RPMI7951 (cell line): Measurements from ENCODE around the gene PRM1. TPM values are rescaled to one million over a fixed set of nuclear protein-coding genes. Genes with fewer than 3 reads are reported as not detected.
A peak's percentile ranks its signal among the peaks of the same experiment; 100 is the strongest.

Source experiments
- DNase-seq: peaks from one replicate; pipeline ENCODE4 v3.0.0-alpha.2; 2012; ENCODE audit warnings: low read depth
- total RNA-seq: library from RNA; depleted of rRNA; stranded (reverse); fragments of >200 nt; shearing (Covaris generic); gene quantifications from 2 replicates; pipeline ENCODE4 v1.2.3, GENCODE V29; 2014

Gene PRM1
- total RNA-seq, 1 experiment from 2014 or later: not detected

DNA sequence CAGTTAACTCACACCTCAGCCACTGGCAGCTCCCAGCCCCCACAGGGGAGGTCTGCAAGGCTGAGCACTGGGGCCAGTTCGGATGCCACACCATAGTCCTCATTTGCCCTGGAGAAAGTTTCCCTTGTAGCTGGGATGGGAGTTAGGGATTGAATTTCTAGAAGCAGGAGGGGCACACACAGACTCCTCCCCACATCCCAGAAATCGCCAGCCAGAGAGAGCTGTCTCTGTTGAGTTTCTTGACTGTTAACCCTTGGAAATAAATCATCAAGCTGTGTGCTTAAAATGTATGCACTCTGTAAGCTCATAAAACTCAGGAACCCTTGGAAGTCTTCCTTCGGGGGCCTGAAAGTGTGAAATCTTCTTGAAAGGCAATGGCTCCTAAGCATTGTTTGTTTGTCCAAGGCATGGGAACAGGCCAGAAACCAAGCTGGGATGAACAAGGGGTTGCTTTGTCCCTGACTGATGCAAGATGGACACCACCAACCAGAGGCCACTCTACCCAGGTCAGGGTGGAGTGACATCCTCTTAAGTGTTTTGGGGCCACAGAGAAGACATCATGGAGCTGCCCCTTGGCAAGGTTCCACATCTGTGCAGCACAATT, 7.3 kb downstream of the PRM1 start:
- DNase-seq: peak; percentile 45

DNA sequence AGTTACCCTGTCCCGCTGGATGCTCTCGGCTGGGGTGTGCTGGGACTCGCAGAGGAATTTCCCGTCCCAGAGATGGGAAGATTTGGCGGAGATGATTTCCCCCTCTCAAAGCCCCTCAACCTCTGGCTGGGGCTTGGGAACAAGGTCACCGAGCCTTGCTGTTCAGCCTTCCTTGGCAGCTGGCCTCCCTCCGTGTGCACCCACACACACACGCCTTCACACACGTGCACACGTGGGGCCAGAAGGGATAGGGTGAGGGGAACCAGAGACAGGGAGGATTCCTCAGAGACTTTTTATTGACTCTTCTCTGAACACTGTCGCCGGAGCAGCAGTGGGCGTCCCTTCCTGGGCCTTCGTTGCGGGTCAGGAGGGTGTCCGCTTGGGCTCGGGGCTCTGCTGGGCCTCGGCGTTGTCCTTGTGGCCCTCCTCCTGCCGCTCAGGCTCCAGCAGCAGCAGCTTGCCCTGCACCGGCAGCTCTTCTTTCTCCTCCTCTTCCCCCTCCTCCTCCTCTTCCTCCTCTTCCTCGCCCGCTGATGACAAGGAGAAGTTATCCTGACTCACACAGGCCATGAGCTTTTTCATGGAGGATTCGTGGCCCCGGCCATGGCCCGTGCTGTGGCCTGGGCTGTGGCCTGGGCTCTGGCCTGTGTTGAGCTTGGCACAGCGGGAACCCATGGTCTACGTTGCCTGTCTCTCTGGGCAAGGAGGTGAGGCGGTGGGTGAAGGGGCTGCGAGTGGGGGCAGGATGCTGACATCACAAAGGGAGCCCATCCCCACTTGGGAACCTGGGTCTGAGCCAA, 8.0 kb downstream of the PRM1 start, which contains the start of gene PRM3:
TSS of gene PRM3 (minus strand) at position 709 of the 800 bp plus-strand sequence. CDS start at position 675, 34 bp downstream.
- no peak for DNase-seq

DNA sequence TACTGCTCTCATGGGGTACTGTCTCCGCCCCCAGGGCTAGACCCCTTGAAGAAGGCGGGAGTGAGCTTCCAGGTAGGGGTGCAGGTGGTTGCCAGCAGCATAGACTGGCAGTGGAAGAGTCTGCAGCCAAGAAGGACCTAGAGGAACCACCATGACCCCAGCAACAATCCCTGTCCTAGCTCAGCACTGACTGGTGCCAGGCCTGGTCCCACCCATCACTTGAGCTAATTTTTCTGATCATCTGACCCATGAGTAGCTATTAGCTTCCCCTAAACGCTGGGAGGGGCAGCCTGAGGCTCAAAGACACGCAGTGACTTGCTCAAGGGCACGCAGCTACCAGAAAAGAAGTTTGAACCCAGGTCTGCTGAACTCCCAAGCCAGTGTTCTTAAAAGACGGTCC, 8.6 kb downstream of the PRM1 start:
- DNase-seq: no peak

DNA sequence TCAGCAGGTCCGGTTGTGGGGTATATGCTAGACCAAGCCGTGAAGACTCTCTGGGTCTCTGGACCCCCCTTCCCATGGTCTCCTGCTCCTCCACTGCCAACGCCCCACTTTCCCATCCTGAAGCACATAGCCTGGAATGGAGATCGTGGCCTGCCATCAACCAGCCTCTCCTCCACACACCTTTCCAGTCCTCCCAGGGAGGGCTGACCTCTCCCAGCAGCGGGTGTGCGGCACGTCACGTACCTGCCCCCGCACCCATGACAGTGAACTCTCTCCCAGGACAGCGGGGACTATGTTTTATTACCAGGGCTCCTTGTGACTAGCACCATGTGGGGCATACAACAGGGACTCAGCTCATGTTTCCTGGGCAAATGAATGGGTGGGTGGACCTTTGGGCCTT, 9.5 kb downstream of the PRM1 start:
- no peak for DNase-seq

DNA sequence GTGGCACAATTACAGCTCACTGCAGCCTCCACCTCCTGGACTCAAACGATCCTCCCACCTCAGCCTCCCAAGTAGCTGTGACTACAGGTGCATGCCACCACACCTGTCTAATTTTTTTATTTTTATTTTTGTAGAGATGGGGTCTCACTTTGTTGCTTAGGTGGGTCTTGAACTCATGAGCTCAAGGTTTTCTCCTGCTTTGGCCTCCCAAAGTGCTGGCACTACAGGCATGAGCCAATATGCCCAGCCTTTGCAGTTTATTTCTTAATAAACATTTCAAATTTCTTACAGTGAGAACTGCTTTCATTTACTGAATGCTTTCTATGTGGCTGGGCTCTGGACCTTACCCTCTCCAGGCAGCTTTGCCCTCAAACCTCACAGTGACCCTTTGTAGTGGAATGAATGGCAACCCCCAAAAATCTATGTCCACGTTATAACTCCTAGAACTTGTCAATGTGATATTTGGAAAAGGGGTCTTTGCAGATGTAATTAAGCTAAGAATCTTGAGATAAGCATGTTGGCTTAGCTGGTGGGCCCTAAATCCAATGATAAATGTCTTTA, 10.4 kb downstream of the PRM1 start:
- DNase-seq: no peak

DNA sequence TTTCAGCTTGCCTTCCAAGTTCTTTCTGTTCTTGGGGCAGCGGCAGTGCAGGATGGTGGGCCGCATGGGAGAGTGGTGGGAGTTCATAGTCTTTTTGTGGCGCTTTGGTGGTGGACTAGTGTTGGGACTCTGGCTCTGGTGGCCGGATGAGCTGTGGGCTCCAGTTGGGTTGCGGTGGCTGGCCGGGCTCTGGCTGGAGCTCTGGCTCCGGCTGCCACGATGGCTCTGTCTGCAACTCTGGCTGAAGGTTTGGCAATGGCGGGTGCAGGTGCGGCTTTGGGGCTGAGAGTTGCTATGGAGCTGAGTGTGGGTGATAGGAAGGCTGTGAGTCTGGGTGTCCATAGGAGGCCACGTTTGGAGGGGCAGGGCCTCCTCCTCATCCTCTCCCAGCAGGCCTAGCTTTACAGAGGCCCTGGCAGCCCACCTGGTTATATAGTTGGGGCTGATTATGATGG, 12.2 kb downstream of the PRM1 start, which contains the start of gene TNP2:
TSS of gene TNP2 (minus strand) at position 405 of the 455 bp plus-strand sequence. CDS start at position 342, 63 bp downstream.
- no peak for DNase-seq

DNA sequence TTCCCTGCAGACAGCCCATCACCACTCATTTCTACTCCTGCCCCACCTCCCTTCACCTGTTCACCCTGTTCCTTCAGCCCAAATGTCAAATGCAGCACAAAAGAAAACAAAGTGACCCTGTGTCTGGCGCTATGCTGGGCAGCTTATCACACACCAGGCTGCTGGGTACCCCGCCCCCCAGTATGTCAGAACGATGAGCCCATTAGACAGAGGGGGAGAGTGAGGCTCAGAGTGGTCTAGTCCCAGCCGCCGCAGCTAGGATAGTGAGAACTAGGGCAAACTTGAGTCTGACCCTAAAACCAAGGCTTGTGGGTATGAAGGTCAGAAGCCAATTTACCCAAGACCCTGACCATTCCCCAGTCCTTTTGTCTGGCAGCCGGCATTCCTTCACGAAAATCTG, 16.0 kb downstream of the PRM1 start:
- no peak for DNase-seq

DNA sequence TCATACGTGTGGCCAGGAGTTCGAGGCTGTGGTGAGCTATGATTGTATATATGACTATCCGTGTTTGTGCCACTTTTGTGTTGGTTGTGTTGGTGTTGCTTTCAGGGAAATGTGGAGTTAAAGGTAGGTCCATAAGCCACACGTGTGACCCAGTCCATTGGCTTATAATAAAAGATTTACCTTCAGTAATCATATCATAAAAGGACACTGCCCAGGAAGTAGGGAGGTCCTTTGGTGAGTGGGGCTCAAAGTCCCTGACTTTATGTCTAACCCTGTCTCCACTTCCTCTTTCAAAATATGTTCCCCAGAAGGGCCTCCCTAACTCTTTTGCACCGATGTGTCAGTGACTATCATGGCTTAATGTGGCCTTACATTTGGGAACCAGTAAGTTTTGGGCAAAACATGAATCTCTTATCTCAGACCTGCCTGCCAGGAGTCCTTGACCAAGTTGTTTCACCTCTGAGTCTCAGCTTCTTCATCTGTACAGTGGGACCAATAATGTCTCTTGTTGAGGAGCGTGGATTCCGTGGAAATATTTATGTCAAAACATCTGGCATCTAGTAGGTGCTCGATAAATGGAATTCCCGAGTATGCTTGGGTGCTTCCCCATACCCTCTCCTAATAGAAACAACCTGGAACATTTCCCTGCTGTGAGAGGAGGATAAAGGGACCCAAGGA, 16.8 kb downstream of the PRM1 start:
- no peak for DNase-seq

DNA sequence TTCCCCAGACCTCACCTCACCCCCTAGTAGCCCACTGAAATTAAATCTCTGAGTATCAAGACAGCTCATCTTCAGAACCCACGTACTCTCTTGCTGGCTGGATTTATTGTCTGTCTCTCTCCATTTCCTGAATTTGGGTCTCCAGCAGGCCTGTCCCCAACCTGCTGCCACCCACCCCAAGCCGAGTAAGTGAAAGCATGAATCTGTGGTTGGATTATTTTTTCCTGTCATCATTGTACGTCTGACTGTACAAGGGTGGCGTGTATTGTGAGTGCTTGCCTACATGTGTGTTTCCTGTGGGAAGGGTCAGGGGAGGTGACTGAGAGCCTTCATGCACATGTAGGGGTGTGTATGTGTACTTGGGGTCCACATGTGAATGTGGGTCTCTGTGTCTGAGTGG, 17.4 kb downstream of the PRM1 start:
- no peak for DNase-seq

DNA sequence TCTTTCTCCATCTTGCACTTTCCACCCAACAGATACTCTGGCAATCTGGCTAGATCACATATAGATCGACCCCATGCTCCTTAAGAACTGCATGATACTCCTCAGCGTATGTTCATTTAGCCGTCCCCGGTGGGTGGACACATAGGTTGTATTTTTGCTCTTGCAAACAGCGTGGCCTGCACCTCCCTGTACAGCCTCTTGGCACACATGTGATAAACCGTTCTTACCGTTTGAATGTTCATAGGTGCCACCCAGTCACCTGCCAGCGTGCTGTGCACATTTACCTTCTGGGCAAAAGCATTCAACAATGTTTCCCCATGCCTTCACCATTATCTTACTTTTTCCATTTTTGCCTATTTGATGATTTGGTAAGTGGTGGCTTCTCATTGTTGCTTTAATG, 18.2 kb downstream of the PRM1 start:
- DNase-seq: no peak

DNA sequence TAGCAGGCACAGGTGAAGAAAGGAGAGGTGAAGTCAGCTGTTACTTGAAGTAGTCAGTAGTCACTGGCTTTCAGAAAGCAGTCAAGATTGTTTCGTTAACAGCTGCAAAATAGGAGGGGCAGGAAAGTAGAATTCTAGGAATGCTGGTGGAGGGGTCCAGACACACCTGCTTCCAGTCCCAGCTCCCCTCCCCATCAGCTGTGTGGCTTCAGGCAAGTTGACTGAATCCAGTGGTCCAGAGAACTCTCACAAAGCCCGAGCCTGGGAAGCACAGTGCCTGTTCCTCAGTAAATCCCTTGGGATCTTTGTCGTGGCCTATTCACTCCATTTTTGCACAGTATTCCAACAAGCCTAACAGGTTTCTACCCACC, 20.5 kb downstream of the PRM1 start:
- no peak for DNase-seq

DNA sequence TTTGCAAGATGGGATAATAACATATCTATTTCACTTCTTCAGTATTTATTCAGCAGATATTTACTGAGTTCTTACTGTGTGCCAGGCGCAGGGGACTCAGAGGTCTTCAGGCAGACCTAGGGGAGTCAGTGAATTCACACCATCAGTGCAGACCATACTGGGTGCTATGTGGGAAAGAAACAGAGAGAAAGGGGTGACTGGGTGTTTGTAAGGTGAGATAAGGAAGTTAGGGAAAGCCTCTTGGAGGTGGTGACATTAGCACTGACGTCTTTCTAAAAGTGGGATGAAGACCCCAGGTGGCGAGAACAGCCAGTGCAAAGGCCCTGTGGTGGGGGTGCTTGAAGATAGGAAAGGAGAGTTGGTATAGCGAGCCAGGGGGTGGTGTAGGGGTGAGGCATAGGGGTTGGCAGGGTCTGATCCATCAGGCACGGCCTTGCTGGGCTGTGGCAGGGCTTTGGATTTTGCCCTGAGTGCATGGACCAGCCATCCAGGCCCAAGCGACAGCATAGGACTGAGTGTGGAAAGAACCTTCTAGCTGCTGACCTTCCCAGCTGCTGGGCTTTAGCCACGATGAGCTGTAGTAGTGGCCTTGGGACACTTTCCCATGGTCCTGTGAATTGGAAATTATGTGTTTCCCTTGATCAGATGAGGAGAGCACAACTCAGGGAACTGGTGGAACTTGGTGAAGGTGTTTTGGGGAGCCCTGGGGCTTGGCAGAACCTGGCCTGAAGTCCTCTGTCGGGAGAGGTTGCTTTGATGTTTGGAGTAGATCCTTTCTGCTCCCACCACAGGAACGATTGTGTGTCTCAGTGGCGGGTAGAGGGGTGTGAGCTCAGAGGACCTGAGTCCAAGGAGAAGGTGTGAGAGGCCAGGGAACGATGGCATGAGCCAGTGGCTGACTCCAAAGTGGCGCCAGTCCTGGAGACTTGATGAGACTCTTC, 21.2 kb downstream of the PRM1 start:
- no peak for DNase-seq

DNA sequence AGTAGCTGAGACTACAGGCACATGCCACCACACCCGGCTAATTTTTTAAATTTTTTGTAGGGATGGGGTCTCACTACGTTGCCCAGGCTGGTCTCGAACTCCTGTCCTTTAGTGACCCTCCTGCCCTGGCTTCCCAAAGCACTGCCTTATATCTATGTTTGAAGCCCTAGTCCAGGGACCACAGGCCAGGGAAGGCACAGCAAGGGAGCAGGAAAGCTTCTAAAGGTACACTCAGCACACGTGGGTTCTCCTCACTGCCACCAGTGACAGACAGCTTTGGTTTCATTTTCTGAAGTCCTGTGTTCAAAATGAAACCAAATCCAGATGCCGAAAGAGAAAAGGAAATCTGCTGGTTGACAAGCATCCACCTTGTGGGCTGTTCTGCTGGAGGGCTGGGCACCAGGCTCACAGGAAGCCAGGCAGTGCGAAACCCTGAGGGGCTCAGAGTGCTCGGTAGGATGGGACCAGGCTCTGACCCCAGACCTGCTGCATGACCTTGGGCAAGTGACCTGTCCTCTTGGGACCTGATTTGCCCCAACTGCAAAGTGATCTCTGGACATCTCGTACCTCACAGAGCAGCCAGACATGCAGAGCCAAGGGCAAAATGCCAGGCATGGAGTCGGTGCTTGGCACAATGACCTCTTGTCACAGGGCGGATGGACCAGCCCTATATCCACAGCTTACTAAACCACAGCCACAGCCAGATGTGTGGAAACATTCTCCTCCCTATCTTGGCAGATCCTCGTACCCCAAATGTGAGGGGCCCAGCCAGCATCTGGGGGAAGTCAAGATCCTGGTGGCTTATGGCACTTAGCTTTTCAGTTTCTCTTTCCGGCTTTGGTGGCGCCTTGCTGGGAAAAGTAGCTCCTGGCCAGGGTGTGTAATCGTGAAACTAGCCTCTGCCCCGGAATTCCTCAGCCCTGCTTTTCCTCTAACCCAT, 22.3 kb downstream of the PRM1 start:
- peak; percentile 75 for DNase-seq

DNA sequence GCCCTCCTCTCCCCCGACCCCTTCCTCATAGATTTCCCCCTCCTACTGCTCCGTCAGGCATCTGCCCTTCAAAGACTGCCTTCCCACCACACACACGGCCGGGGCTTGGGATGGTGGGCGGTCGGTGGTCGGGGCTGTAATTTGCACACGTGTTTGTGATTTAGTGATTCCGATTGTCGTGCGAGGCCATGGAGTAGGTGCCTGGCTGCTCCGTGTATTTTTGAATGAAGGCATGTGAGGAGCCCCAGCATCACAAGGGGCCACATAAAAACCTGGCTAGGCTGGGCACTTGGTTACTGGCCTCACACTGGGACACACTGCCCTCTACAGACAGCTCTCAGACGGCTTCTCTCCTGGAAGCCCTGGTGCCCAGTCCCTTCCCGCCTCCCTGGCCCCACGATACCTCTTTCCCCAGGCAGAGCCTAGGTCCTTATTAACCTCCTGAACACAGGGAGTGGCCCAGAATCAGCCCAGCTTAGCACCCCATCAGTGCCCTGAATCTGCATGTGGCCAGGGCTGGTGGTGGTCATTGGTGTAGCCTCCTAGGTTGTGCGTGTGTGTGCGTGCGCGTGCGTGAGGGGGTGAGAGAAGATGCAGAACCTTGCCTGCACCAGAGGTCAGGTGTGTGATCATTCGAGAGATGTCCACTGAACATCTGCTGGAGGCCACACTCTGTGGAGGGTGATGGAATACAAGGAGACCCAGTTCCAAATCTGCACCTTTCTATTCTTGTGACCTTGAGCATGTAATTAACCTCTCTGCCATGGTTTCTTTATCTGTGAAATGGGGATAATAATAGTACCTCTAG, 23.8 kb downstream of the PRM1 start:
- DNase-seq: peak; percentile 83

DNA sequence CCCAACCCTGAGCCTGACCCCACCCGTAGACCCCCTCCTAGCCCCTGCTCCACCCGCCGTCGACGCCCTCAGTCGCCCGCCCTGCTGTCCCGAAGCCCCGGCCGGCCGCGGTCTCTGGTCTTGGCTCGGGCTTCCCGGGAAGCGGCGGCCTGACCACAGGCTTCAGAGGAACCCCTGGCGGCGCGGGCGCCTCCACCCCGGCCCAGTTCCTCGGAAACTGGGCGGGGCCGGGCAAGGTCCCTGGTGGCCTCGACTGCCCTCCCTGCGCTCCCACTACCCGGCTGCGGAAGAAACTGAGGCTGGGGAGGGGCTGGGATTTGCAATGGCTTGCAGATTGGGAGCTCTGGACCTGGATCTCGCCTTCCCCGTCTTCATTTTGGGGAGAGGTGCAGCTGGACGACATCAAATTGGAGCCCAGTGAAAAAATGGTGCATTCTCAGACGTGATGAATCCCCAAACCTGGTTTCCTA, 24.4 kb downstream of the PRM1 start:
- DNase-seq: peak; percentile 79

DNA sequence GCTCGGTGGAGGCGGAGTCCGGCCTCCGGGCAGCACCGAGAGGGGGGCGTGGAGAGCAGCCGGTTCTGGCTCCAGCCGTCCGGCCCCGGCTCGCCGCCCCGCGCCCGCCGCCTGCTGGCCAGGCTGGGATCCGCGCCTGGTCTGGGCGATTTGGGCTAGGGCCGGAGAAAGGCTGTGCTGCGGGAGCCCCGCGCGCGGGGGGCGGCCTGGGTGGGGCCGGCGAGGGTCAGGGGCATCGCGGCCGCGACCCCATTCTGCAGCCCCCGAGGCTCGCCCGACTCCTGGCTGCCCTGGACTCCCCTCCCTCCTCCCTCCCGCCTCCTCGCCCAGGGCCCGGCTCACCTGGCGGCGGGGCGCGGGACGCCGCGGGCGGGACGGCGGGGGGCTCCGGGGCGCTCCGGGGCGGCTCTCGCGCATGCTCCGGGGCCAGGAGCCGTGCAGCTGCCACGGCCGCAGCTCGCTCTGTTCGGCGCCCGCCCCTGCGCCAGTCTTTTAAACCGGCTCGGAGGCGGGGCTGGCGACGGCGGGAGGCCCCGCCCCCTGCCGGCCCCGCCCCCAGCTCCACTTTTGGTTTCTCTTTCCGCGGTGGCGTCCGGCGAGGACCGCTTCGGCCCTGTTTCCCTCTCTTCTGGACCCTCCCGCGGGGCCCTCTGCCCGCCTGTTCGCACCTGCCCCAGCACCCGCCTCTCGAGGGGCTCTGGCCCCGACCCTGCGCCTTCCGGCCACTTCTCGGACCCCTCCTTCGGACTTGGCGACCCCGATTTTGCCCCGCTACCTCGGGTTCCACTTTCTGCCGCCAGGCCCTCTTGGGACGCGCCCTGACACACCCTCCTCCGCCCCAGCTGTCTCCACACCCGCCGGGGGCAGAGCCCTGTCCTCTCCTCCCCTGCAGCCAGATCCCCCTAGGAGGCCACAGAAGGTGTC, 25.1 kb downstream of the PRM1 start, which contains the start of gene SOCS1:
TSS of gene SOCS1 (minus strand) at position 468 of the 924 bp plus-strand sequence. CDS start 726 bp downstream, outside the sequence.
- peak; percentile 86 for DNase-seq

DNA sequence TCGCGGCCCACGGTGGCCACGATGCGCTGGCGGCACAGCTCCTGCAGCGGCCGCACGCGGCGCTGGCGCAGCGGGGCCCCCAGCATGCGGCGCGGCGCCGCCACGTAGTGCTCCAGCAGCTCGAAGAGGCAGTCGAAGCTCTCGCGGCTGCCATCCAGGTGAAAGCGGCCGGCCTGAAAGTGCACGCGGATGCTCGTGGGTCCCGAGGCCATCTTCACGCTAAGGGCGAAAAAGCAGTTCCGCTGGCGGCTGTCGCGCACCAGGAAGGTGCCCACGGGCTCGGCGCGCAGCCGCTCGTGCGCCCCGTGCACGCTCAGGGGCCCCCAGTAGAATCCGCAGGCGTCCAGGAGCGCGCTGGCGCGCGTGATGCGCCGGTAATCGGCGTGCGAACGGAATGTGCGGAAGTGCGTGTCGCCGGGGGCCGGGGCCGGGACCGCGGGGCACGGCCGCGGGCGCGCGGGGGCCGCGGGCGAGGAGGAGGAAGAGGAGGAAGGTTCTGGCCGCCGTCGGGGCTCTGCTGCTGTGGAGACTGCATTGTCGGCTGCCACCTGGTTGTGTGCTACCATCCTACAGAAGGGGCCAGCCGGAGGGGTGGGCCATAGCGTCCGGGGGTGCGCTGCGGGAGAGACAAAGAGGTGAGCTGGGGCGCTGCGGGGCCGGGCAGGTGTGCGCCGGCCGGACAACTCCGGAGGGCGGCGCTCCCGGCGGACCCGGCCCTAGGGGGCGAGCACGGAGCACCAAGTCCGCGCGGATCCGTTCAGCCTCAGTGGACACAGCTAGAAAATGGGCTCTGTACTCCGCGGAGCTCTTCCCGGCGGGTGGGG, 26.0 kb downstream of the PRM1 start:
- DNase-seq: peak; percentile 33
